Measurements from ENCODE around the gene SELPLG.
A peak's percentile ranks its signal among the peaks of the same experiment; 100 is the strongest.
"Not testable (repeated sequence)": the region's sequence is repeated elsewhere in the genome, so short reads cannot be mapped to it uniquely, and the experiment has no call there.

The SELPLG gene, protein sequence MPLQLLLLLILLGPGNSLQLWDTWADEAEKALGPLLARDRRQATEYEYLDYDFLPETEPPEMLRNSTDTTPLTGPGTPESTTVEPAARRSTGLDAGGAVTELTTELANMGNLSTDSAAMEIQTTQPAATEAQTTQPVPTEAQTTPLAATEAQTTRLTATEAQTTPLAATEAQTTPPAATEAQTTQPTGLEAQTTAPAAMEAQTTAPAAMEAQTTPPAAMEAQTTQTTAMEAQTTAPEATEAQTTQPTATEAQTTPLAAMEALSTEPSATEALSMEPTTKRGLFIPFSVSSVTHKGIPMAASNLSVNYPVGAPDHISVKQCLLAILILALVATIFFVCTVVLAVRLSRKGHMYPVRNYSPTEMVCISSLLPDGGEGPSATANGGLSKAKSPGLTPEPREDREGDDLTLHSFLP

DNA sequence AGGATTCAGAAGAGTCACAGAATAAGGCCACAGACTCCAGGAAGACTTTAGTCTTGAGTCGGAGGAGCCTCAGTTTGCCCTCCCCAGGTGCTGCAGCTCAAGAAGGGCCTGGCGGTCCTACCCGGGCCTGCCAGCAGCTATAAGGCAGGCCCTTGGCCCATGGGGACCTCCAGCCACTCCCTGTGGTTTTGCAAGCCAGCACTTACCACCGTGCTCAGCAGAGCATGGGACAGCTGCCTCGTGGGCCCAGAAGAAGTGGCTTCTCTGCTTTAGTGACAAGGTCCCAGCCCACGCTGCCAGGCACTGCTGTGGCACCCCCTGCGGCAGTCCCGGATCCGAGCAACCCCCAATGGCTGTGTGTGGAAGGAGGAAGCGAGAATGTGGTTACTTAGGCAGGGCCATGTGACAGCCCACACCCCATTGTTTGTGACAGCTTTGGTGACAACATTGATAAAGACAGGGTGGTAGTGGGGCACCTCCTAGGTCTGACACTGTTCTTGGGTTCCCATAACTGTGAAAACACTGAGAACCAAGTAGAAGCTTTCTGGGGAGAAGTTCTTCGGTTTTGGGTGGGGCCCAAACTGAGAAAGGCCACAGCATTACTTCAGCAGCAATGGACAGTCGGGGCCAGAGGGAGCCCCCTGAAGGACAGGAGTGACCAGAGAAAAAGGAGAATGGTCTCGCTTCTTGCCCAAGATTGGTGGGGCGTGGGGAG, at the start of gene SELPLG:
SELPLG (minus strand) TSS at position 361 of the 715 bp plus-strand sequence. CDS start 9,587 bp downstream, outside the sequence.
- peak in 27 of 58 donors; percentile 16 to 68 (median 41) for DNase-seq

DNA sequence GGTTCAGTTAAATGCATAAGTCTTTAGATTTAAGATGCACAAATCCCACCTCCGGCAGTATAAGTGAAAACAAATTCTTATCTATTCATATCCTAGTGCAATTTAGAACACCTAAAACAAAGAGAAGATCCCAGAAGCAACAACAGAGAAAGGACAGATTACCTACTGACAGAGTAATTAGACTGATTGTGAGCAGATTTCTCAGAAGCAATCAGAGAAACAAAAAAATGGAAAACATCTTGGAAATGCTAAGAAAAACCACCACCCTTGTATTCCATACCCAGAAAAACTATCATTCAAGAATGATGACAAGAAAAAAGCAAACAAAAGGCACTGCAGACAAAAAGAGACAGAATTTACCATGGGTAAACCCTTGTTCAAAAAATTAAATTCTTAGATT, 47.6 kb upstream of the SELPLG start:
- no peak for DNase-seq

DNA sequence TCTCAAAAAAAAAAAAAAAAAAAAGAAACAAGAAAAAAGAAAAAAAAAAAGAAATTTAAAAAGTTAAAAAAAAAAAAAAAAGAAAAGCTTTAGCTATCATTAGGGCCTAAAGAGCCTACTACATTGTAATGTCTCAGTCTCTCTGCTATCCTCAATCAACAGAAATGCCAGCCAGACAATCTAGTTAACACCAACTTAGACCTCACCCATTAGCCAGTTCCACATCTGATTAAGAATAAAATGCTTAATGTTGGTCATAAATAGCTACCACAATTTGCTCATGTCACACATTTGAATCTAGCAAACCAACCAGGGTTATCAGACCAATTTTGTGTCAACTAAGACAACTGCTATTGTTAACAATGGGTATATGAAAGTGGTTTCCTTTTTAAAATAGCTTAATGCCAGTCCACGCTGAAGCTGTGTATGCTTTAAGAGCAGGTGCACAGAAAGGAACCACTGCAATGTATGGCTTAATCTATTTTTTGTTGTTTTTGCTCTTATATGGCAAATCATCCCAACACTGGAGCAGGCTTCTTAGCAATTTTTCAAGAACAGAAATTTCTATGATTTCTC, 45.5 kb upstream of the SELPLG start:
- DNase-seq = no peak

DNA sequence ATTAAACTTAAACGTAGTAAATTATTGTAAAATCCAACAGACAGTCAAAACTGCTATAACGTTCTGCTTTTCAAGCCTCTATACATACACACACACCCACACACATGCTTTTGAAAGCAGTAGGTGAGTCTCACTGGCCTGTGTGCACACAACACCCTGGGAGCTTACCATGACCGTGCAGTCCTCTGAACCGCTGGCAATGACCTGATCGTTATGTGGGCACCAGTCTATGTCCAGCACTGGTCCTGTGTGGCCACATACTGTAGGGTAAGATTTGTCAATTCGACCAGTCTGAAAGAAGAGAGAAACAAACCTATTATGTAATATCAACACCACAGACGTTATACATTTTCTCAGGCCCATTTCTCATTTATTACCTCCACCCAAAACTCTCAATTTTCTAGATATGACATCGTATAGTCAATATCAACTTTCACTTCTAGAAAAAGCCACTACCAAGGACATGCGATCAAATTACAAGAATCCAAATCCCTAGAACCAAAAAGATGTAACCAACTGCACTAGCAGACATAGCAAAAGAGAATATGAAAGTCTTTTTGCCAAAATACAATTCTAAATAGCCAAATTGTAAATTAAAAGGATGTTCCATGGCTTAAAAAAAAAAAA, 44.5 kb upstream of the SELPLG start:
- DNase-seq = no peak

DNA sequence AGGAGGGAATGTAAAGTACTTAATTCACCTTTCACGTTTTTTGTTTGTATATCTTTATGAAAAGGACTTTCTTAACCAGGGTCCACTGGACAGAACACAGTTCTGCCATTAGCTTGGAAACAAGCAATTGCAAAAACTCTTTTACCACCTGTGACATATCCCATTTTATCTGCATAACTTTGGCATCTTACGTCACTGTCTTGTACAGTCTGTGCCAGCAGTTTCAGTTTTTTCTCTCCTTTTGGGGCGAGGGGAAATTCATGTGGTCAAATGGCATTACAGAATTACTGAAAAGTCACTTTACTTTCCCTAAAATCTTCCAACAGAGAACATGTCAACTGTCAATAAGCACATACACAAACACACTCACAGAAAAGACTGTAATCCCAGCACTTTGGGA, 43.7 kb upstream of the SELPLG start:
- no peak for DNase-seq

DNA sequence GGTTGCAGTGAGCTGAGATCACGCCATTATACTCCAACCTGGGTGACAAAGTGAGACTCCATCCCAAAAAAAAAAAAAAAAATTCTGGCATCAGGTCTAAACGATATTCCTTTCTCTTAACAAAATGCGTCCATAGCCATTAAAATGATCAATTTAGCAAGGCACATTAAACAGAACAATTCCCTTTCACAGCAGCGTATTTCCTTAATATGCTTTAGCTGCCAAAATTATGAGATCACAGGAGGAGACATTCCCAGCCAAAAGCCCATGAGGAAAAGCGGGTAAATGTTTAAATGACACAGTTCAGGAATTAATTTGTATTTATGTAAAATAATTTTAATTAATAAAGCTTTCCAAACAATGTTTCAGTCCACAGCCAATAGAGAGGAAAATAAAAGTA, 43.0 kb upstream of the SELPLG start:
- no peak for DNase-seq

DNA sequence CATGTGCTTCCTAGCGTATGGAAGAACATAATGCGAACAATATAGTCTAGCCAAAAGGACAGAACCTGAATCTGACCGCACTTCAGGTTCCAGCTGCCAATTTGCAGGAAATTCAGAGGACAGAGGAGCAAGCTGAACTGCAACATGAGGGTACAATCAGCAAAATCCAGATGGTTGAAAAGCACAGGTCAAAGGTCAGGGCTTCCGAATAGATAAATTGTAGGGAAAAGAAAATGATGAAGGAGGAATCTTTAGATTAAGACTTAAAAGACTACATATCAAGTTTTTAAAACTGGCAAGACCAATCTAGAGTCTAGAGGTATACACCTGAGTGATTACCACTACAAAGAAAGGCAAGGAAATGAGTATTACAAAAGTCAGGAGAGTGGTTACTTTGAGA, 42.1 kb upstream of the SELPLG start:
- no peak for DNase-seq

DNA sequence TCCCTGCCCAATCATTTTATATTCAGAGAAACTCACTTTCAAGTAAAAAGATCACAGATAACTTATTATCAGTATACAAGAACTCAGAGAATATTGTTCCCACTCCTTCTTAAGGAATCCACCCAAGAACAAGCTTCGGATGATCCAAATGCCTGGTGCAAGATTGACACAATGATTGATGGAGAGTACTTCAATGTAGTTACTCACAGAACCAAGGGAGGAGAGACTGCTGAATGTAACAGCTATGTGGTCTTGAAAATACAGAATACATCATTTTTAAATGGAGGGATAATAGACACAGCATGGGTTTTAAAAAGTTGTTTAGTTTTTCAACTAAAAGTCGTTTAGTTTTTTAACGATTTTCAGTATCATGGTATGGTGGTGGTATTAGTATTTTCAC, 38.4 kb upstream of the SELPLG start:
- DNase-seq = no peak

DNA sequence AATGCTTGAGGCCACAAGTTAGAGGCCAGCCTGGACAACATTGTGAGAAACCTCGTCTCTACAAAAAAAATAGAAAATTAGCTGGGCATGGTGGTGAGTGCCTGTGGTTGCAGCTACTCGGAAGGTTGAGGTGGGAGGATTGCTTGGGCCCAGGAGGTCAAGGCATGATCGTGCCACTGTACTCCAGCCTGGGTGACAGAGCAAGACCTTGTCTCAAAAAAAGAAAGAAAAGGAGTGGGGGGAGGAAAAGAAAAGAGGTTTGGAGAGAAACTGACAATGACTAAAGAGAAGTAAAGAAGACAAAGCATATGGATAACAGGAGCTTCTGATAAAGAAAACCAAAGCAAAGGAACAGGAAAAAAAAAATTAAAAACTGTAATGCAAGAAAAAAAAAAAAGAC, 37.4 kb upstream of the SELPLG start:
- no peak for DNase-seq

DNA sequence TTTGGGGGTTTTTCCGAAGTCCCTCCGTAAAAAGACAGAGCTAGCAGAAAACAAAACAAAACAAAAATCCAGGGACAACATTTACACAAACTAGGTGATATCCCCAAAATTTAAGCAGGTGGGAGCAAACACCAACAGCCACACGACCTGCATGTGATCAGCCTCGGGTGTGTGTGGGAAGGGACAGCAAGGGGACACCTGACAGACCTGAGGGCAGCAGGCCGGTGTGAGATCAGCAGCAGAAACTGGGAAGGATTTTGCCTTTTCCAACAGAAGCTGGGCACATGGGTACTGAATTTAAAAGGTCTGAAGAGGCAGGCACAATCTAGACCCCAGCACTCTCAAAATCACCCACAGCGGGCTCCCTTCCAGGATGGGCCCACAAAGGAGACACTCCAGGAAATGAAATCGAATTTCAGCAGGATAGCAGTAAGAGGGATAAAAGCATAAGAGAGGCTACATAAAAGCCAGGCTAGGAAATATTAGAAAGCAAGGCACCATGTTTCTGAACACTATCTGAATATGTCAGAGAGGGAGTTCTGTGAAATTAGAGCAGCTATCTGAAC, 36.5 kb upstream of the SELPLG start:
- DNase-seq = no peak

DNA sequence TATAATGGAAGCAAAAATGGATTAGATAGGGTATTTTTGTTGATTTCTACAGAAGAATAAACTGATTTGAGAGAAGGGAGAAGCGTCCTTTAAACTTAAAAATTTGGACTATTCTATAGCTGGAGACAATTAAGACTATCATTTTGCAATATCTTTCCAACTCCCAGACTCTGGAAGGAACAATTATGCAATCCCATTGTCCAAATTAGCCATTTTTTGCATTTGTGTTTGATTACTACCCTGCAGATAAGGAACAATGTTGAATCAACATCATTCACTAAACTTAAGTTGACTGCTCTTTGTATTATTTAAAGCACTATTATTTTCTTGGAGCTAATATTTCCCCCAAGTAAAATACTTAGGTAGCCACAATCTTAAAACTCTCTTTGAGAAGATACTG, 34.8 kb upstream of the SELPLG start:
- no peak for DNase-seq

DNA sequence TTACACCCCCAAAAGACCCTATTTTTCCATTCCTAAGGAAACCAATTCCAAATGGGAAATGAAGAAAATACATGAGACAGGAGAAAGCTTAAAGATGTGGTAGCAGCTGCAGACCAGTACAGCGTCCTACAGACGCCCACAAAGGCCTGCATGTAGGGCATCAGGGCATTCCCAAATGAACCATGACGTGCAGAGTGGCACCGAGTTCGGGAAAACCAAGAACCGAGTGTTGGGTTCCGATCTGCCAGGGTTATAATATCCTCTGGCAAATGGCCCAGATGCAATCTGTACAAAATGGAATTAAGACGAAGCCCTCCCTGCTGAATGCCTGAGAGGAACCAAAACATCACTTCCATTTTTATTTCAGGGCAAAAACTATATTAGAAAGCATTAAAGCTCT, 34.4 kb upstream of the SELPLG start:
- DNase-seq = no peak

DNA sequence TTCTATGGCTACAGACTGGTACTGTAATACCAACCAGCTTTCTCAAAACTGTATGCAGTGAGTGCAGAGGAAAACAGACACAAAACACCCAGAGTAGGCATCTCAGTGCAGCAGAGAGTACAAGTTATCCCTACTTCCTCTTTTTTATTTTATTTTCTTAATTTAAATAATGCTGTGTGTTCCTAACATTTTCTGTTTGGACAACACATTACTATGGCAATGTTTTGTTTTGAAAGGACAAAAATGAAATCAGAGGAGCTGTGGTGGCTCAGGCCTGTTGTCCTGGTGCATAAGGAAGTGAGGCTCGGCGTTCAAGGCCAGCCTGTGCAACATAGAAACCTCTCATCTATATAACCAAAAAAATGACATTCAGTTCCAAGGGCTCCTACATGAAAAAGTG, 33.7 kb upstream of the SELPLG start:
- no peak for DNase-seq

DNA sequence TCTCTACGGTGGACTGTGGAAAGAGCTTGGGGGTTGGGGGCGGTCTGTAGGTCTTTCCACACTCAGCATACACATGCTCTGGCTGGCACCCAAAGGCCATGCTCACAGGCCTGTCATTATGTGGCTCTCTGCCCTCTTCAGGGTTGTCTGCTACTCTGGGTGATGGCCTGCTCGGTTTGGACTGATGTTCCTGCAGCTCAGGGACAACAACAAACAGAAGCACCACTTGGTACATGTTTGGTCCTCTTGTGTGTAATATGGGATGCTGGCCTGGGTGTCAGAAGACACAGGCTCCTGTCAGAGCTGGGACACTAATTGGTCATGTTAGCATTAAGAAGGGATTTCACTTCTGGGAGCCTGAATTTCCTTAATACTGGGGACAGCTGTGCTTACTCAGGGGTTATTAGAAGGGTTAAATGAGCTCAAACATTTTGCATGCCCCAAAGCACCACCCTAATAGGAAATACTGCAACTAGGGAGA, 32.7 kb upstream of the SELPLG start:
- DNase-seq = peak in 14 of 58 donors; percentile 10 to 67 (median 35)

DNA sequence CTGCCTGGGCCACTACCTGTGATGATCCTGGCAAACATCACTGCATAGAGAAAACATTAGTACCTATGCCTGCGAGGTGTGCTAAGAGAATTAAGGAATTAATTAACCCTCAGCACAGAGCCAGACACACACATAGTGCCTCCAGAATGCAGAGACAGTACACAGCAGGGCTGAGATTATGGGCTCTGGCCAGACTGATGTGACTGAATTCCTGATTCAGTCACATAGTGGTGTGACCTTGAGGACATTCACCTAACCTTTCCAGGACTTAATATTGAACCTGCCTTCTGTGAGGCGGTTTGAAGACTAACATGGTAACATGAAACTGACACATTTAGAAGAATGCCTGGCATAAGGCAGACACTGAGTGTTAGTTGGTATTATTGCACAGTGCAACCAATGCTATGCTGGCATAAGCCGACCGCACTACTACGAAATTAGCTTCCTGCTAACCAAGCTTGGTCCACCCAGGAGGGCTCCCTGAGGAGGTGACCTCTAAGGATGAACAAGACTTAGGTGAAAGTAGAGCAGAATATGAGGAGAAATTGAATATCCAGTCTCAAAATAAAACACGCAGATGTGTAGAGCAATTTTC, 32.0 kb upstream of the SELPLG start:
- no peak for DNase-seq

DNA sequence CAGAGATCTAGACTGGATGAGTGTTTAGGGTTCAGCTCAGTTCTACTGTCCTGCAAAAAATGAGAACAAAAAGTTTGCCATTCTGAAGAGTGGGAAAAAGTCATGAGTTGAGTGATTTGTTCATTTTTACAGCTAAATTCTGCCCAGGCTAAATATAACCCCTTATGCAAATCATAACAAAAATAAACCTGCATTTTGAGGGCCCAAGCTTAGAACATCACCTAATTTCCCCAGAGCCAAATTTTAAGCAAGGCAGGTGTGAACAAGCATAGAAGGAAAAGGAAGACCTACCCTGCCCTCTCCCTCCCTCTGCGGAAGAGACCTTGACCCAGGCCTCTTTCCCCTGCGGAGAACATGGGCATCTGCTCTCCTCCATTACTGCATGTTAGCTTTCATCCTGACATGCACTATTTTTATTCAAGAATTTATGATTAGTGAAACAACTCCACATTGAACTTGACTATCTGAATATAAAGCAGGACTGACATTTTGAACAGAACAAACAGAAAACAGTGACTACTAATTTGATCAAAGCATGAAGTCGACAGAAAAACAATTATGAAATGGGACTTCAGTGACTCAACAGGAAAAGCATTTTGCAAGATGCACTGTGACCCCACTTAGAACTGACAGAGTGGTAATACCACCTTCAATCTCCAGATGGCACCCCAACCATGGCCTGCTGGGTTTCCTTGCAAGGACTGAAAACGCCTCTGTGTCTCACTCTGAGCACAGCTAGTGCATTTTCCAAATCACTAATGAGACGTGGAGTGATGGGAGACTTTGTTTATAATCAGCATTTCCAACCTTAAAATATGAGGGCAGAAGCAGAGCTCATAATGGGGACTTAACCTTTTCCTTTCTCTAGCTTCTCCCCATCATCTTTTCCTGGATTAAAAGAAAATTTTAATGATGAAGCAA, 30.9 kb upstream of the SELPLG start:
- DNase-seq = peak in 53 of 58 donors; percentile 22 to 90 (median 65)

DNA sequence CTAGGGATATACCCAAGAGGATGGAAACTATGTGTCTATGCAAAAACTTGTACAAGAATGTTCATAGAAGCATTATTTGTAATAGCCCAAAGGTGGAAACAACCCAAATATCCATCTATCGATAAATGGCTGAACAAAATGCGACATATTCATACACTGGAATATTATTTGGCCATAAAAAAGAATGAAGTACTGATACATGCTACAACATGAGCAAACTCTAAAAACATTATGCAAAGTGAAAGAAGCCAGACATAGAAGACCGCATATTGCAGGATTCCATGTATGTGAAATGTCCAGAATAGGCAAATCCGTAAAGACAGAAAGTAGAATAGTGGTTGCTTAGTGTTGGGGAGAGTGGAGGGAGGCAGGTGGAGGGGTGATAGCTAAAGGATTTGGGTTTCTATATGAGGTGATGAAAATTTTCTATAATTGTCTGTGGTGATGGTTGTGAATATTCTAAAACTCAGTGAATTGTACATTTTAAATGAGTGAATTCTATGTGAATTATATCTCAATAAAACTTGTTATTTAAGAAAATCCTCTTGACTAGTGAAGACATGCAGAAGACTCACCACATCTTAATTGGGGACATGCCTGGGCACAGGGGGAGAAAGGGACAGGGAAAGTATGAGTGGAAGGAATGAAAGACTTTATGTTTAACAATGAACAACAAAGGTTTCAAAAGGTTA, 29.8 kb upstream of the SELPLG start:
- DNase-seq = no peak

DNA sequence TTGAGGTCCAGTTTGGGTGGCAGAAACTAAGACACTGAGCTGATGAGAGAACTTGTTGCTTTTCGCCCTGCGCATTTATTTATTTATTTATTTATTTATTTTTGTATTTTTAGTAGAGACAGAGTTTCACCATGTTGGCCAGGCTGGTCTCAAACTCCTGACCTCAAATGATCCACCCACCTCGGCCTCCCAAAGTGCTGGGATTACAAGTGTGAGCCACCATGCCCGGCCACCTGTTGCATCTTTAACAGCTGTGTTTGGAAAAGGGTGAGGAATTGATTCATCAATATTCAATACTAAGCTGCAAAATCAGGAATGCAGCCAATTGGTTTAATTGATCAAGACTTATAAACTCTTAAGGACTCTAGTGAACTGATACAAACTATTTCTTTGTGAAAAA, 24.4 kb upstream of the SELPLG start:
- not testable (repeated sequence) for DNase-seq

DNA sequence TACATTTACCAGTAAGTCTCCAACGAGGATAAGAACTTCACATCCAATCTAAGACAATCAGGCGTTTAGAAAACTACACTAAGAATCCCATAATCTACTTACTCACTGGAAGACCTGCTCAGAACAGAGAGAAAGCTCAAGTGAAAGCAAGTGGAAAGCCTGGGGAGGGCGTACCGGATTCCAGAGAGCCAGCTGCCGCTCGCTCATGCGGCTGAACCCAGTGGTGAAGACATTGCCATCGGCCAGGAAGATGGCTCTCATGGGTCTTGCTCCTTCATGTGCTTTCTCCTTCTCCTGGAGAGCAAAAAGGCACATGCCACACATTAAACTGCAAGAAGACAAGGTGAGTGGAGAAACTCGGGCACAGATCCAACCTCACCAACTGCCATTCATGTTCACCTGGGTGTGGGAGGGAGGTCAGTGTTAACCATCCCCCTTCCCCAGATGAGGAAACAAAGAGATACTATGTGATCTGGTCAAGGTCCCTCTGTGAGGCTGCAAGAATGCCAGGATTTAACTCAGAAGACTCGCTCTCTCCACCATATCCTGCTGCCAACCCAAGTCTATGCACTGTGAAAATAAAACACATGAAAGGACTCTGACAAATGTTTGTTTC, 23.5 kb upstream of the SELPLG start:
- DNase-seq = no peak

Measured in anterior cingulate cortex (tissue), 58 donors.